Esophagus squamous epithelium (tissue), 4 donors: ENCODE measurements around the gene DMAP1.

Experiments
- CTCF ChIP-seq, 6 experiments: fragments of 450-650 bp in 4 of 6; fragments of 200-600 bp in 2 of 6; sonication (generic) in 2 of 6; IDR thresholded peaks; one replicate each; pipeline ENCODE4 v1.5.1; 2016 to 2019; ENCODE audit warnings: antibody characterized with exemption in 6 of 6, mild to moderate bottlenecking in 4 of 6, moderate library complexity in 4 of 6
- POLR2A ChIP-seq, 4 donors: fragments of 450-650 bp; IDR thresholded peaks; one replicate each; pipeline ENCODE4 v1.6.1; 2017; ENCODE audit warnings: antibody characterized with exemption in 4 of 4, mild to moderate bottlenecking in 4 of 4, moderate library complexity in 3 of 4

DNA sequence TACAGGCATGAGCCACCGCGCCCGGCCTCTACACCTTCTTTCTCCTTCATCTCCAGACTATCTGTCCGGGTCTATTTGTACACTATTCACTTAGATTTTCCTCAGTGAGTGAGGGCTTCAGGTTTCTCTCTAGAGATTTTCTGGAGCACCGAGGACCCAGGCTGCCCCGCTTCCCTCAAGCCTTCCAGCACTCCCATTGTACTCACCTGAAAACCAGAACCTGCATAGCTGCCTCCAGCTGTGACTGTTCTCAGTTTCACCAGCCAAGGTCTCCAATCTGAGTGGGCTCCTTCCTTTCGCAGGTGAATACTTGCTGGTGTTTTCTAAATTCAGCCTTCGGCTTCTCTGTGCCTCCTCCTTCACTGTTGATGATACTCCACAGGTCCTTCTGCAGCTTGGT is 12.9 kb upstream of the DMAP1 start:
- TF ChIP-seq CTCF (IDR thresholded peaks at IDR 0.05) (no peak), POLR2A (IDR thresholded peaks at IDR 0.05) (no peak)
